Muscle layer of duodenum (tissue), 2 donors: ENCODE data around the gene EMILIN2.

Source experiments
- H3K27ac ChIP-seq: one replicate; pipeline ENCODE4 v1.7.0; 2013; ENCODE audit warnings: mild to moderate bottlenecking, low read length
- H3K27me3 ChIP-seq: one replicate; pipeline ENCODE4 v1.7.0; 2013; ENCODE audit warnings: low read depth, mild to moderate bottlenecking, control low read depth, low read length
- H3K36me3 ChIP-seq, 2 donors: one replicate each; pipeline ENCODE4 v1.7.0; 2013; ENCODE audit warnings: low read length in 2 of 2, control low read depth in 1 of 2, mild to moderate bottlenecking in 1 of 2; ENCODE audit not compliant: insufficient read depth in 2 of 2, control insufficient read depth in 1 of 2
- H3K4me1 ChIP-seq, 2 donors: one replicate each; pipeline ENCODE4 v1.7.0; 2013; ENCODE audit warnings: low read length in 2 of 2, mild to moderate bottlenecking in 2 of 2, control low read depth in 1 of 2, moderate library complexity in 1 of 2; ENCODE audit not compliant: insufficient read depth in 2 of 2, control insufficient read depth in 1 of 2
- H3K4me3 ChIP-seq, 2 donors: one replicate each; pipeline ENCODE4 v1.7.0; 2013; ENCODE audit warnings: low read length in 2 of 2, low read depth in 1 of 2, mild to moderate bottlenecking in 1 of 2
- H3K9me3 ChIP-seq, 2 donors: one replicate each; pipeline ENCODE4 v1.7.0; 2013; ENCODE audit warnings: low read length in 2 of 2, control low read depth in 1 of 2, mild to moderate bottlenecking in 1 of 2; ENCODE audit not compliant: control insufficient read depth in 1 of 2
- donor health status: healthy.

The EMILIN2 gene

GRCh38 chr18:2905854-2906703 is 59.3 kb downstream of the EMILIN2 start:
- no peaks in the 10 kb centered on the region for H3K27me3 ChIP-seq
- peaks cover 4 to 10% of the 10 kb centered on the region in 2 donors for H3K4me1 ChIP-seq
- H3K9me3 ChIP-seq: no peaks in the 10 kb centered on the region
- no peak overlapping the region for H3K27ac ChIP-seq
- H3K4me3 ChIP-seq: peak overlapping the region; percentile 37 to 60
- H3K36me3 ChIP-seq: peaks cover 0 to 13% of the 10 kb centered on the region in 2 donors

- Histone ChIP-seq H3K9me3 (no peaks in the 10 kb centered on the region), H3K27ac (no peak overlapping the region), H3K27me3 (no peaks in the 10 kb centered on the region), H3K4me3 (peak overlapping the region; percentile 37 to 60), H3K4me1 (peaks cover 4 to 10% of the 10 kb centered on the region in 2 donors), H3K36me3 (peaks cover 0 to 13% of the 10 kb centered on the region in 2 donors)
Observed at GRCh38 chr18:2906704-2907549, 60.1 kb downstream of the EMILIN2 start.

GRCh38 chr18:2907550-2908135 is 60.8 kb downstream of the EMILIN2 start:
- Histone ChIP-seq H3K9me3 (no peaks in the 10 kb centered on the region), H3K4me1 (peaks cover 2 to 10% of the 10 kb centered on the region in 2 donors), H3K4me3 (peak overlapping the region in 1 of 2 donors; percentile 60), H3K36me3 (peaks cover 0 to 13% of the 10 kb centered on the region in 2 donors), H3K27ac (no peak overlapping the region), H3K27me3 (no peaks in the 10 kb centered on the region)

GRCh38 chr18:2908166-2908945 is 61.5 kb downstream of the EMILIN2 start:
- Histone ChIP-seq H3K9me3 (no peaks in the 10 kb centered on the region), H3K4me3 (no peak overlapping the region), H3K4me1 (peaks cover 0 to 9% of the 10 kb centered on the region in 2 donors), H3K36me3 (peaks cover 0 to 19% of the 10 kb centered on the region in 2 donors), H3K27me3 (no peaks in the 10 kb centered on the region), H3K27ac (no peak overlapping the region)

- no peaks in the 10 kb centered on the region for H3K27me3 ChIP-seq
- no peaks in the 10 kb centered on the region for H3K9me3 ChIP-seq
- H3K4me1 ChIP-seq: peaks cover 0 to 5% of the 10 kb centered on the region in 2 donors
- peaks cover 5 to 21% of the 10 kb centered on the region in 2 donors for H3K36me3 ChIP-seq
- H3K4me3 ChIP-seq: no peak overlapping the region
- H3K27ac ChIP-seq: no peak overlapping the region
Observed at GRCh38 chr18:2908946-2909335, 62.1 kb downstream of the EMILIN2 start.

GRCh38 chr18:2909431-2910140 is 62.8 kb downstream of the EMILIN2 start:
- H3K36me3 ChIP-seq: peaks cover 8 to 27% of the 10 kb centered on the region in 2 donors
- H3K9me3 ChIP-seq: no peaks in the 10 kb centered on the region
- no peak overlapping the region for H3K27ac ChIP-seq
- H3K4me3 ChIP-seq: no peak overlapping the region
- peaks cover 0 to 5% of the 10 kb centered on the region in 2 donors for H3K4me1 ChIP-seq
- no peaks in the 10 kb centered on the region for H3K27me3 ChIP-seq

- Histone ChIP-seq H3K36me3 (peaks cover 11 to 34% of the 10 kb centered on the region in 2 donors), H3K27me3 (no peaks in the 10 kb centered on the region), H3K4me1 (peaks cover 0 to 5% of the 10 kb centered on the region in 2 donors), H3K4me3 (no peak overlapping the region), H3K9me3 (no peaks in the 10 kb centered on the region), H3K27ac (no peak overlapping the region)
Observed at GRCh38 chr18:2910261-2910660, 63.5 kb downstream of the EMILIN2 start.

- Histone ChIP-seq H3K36me3 (peaks cover 13 to 34% of the 10 kb centered on the region in 2 donors), H3K4me1 (peaks cover 0 to 5% of the 10 kb centered on the region in 2 donors), H3K4me3 (no peak overlapping the region), H3K9me3 (no peaks in the 10 kb centered on the region), H3K27me3 (no peaks in the 10 kb centered on the region), H3K27ac (no peak overlapping the region)
Observed at GRCh38 chr18:2910751-2911425, 64.1 kb downstream of the EMILIN2 start.

- Histone ChIP-seq H3K36me3 (peaks cover 17 to 34% of the 10 kb centered on the region in 2 donors), H3K27ac (no peak overlapping the region), H3K4me1 (peaks cover 0 to 5% of the 10 kb centered on the region in 2 donors), H3K27me3 (no peaks in the 10 kb centered on the region), H3K4me3 (no peak overlapping the region), H3K9me3 (no peaks in the 10 kb centered on the region)
Observed at GRCh38 chr18:2911533-2911932, 64.7 kb downstream of the EMILIN2 start.
